ENCODE data around the gene ERGIC3. TPM values are rescaled to one million over a fixed set of nuclear protein-coding genes. Genes with fewer than 3 reads are reported as not detected.

ERGIC3 gene
- polyA plus RNA-seq, 3 donors: 144 to 189 (median 163) TPM

DNA sequence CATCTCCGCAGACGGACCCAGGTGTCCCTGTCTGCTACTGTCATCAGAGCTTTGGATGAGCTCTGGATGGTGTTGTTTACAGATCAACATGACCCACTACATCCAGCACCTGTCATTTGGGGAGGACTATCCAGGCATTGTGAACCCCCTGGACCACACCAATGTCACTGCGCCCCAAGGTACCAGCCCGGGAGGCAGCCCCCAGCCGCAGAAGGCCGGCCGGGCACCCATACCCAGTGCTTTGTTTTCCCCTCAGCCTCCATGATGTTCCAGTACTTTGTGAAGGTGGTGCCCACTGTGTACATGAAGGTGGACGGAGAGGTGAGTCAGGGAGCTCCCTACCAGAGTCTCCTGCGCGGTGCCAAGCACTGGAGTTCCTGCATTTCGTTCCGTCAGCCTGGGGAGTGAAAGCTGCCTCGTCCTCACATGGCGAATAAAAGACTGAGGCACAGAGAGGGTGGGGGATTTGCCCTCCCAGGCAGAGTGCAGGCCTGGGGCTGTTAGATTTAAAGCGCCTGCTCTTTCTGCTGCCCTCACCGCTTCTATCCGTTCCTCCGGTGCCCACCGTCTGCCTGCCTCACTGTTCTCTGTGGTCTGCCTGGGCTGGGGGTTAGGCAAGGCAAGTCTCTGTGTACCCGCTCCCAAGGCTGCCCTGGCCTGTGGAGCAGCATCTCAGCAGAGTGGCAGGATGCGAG lies 14.2 kb downstream of the ERGIC3 start:
- WGBS, 3 donors: 95 to 96% (median 95%) methylated on average over 21 of the region's 21 CpGs
- no peak overlapping the region for H3K27ac ChIP-seq (ENCODE audit: low read depth, low read length)

DNA sequence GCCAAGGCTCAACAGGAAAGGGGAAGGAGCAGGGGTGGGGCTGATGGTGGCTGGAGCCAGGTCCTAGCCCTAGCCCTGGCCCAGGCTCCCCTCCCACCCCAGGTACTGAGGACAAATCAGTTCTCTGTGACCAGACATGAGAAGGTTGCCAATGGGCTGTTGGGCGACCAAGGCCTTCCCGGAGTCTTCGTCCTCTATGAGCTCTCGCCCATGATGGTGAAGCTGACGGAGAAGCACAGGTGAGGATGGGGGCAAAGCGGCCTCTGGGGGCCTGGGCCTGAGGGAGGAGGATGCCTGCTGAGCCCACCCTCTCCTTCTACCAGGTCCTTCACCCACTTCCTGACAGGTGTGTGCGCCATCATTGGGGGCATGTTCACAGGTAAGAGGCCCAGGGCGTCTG lies 15.0 kb downstream of the ERGIC3 start:
- WGBS, 3 donors: 94 to 98% (median 97%) methylated on average over 7 to 8 of the region's 8 CpGs
- H3K27ac ChIP-seq (ENCODE audit: low read depth, low read length): no peak overlapping the region

DNA sequence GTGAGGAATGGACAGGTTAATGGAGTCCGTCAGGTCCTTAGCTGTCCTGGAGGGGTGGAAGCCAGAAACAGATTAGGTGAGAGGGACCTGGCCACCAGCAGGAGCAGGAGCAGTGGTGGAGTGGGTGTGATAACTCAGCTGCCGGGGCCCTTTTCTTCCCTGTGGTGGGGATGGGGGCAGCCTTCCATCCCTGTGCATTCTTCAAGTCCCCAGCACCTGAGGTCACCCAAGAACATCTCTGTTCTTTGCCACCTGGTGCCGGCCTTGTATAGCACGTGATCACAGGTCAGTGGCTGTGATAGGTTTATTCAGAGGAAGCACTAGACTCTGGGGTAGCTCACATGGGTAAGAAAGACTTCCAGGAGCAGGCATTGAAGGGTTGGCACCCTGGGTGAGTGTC lies 16.6 kb downstream of the ERGIC3 start:
- WGBS, 3 donors: 87 to 94% (median 93%) methylated on average over 4 of the region's 4 CpGs
- H3K27ac ChIP-seq (ENCODE audit: low read depth, low read length): no peak overlapping the region

DNA sequence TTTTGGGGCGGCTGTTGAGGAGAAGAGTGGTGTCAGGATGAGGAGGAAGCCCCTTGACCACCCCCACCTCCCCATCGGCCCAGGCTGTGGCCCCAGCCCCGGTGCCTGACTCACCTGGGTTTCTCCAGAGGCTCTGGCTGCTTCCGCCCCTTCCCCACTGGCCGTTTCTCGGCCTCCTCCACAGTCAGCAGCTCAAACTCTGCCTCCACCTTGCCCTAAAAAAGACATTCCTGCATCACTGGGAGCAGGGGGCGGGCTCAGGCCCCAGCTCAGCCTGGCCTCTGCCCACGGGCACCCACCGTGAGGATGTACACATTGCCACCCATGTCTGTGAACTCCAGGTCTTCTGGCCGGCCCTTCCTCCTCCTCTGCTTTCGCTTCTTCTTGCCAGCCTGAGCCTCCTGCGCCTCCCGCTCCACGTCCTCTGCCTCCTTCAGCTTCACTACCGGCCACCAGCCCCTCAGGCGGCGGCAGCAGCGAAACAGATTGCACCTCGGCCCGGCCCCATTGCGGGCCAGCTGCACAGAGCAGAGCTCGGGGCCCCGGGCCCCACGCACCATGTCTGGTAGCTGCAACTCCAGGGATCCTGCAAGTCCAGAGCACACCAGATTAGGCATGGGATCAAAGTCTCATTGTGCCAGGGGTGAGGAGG lies 17.3 kb downstream of the ERGIC3 start:
- no peak overlapping the region for H3K27ac ChIP-seq (ENCODE audit: low read depth, low read length)
- 91 to 94% (median 92%) methylated on average over 23 to 24 of the region's 24 CpGs for WGBS, 3 donors

DNA sequence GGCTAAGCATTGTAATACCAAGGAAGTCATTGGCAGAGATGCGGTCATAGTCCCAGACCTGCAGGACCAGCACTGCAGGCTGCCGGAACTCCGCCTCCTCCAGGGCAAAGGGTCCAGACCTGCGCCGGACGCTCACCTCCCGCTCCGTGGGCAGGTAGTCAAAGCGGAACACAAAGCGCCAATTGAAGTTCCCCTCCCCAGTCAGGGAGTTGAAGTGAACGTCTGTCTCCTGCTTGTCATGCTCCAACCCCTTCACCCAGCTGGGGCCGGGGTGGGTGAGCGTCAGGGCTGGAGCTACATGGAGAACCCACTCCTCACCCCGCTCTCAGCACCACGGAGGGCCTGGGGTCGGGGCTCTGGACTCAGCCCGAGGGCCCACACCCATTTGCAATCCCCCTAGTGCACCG lies 18.2 kb downstream of the ERGIC3 start:
- 75 to 78% (median 75%) methylated on average over 18 of the region's 18 CpGs for WGBS, 3 donors
- no peak overlapping the region for H3K27ac ChIP-seq (ENCODE audit: low read depth, low read length)

DNA sequence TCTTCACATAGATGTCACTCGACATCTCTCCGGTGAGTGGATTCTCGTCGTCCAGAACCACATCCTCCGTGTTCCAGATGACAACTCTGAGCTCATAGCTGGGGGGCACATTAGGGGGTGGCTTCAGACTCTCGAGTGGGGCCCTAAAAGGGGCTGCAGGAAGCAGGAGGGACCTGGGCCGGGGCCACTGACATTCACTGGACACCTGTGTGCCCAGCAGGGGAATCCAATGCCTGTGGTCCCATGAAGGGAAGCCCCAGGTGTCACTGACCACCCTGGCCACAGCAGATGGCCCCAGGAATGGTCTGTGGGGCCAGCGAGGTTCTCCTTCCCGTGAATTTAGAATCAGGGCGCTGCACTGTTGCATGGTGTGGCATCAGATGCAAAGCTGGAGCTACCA lies 18.7 kb downstream of the ERGIC3 start:
- no peak overlapping the region for H3K27ac ChIP-seq (ENCODE audit: low read depth, low read length)
- 72 to 75% (median 75%) methylated on average over 10 of the region's 10 CpGs for WGBS, 3 donors

DNA sequence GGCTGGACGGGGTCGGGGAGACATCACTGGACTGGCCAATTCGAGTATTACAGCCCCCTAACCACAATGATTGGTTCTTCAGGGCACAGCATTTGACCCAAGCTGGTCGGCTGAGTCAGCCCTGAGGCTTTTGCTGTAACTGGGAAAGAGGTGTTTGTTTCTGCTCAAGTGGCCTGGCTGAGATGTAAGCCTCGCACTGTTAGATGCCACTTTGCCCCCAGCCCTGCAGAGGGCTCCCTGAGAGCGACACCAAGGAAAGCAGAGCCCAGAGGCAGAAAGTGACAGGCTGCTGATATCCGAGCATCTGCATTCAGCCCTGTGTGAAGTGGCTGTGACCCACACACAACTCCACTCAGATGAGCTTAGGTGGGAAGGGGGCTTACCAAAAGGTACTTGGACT lies 19.4 kb downstream of the ERGIC3 start:
- H3K27ac ChIP-seq (ENCODE audit: low read depth, low read length): no peak overlapping the region
- WGBS, 3 donors: 22 to 36% (median 22%) methylated on average over 7 of the region's 7 CpGs

DNA sequence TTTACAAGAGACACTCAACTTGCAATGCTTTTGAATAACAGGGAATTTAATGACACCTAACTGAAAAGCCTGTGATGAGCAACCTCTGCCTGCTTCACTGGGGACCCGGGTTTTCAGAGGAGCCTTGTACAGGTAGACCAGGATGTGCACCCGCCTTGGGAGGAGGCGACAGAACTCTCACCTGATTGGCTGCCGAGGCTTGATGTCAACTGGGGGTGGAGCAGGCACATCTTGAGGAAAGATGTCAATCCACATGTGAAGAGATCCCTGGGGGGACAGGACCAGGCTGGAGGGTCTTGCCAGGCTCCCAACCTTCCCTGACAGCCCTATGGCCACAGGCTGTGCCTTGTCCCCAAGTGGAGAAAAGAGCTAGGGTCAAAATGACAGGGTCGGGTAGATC lies 19.8 kb downstream of the ERGIC3 start:
- WGBS, 3 donors: 54 to 66% (median 63%) methylated on average over 5 of the region's 5 CpGs
- no peak overlapping the region for H3K27ac ChIP-seq (ENCODE audit: low read depth, low read length)

DNA sequence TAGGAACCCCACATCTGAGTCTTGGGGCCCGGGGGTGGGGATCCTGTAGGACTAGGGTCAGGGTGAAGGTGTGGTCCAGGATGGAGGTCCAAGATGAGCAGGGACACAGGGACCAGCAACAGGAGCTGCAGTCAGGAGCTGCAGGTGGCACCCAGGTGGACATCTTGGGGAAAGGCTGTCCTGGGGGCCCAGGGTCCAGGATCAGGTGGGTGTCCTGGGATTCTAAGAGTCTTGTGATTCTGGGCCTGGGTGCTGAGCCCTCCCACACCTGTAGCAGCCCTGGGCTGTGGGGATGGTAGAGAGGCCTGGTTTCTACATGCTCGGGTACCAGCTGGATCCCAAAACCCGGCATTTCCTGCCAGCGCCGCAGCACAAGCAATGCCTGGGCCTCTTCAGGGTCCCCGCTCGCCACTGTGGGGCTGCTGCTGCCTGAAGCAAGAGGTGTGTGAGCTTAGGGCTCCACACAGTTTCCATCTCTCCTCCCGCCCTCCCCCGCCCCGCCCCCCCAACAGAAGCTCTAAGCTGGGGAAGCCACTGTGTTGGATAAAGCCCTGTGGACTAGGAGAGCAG lies 20.7 kb downstream of the ERGIC3 start:
- WGBS, 3 donors: 78 to 93% (median 89%) methylated on average over 7 to 10 of the region's 10 CpGs

DNA sequence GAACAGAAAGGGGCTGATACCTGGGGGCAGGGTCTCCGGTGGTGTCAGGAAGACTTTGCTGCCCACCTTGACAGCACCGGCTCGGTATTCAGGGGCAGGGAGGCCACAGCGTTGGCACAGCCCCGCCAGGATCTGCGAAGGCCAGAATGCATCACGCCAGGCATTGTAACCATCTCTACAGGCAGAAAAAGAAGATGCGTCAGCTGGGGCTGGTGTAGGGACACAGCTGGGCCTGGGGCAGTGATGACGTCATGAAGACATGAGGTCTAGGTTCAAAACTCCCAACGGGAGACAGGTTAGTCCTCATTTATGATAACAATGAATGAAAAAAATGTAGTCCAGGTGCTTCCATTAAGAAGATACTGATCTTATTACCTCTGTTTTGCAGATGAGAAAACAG lies 22.0 kb downstream of the ERGIC3 start:
- no peak overlapping the region for H3K27ac ChIP-seq (ENCODE audit: low read depth, low read length)
- WGBS, 3 donors: 89 to 90% (median 90%) methylated on average over 10 of the region's 10 CpGs

More for the DNA sequence above, 20.7 kb downstream of the ERGIC3 start:
- H3K27ac ChIP-seq (ENCODE audit: low read depth, low read length): no peak overlapping the region

DNA sequence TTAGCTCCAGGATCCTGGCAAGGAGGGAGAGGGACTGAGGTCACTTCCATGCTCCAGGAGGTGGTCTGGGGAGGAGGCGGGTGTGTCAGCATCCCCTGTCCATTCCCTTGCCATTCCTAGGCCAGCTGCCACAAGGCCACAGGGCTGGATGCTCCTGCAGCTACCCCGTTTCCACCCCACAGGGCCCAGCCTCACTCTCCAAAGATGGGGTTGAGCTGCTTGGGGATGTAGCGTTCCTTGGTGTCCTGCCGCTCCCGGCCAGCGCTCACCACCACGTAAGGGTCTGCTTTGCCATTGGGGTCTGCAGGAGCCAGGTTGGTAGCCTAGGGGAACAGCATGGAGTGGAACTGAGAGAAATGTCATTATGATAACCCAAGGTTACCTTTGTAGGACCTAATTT lies 23.0 kb downstream of the ERGIC3 start:
- 94 to 96% (median 95%) methylated on average over 7 of the region's 7 CpGs for WGBS, 3 donors
- H3K27ac ChIP-seq (ENCODE audit: low read depth, low read length): no peak overlapping the region

DNA sequence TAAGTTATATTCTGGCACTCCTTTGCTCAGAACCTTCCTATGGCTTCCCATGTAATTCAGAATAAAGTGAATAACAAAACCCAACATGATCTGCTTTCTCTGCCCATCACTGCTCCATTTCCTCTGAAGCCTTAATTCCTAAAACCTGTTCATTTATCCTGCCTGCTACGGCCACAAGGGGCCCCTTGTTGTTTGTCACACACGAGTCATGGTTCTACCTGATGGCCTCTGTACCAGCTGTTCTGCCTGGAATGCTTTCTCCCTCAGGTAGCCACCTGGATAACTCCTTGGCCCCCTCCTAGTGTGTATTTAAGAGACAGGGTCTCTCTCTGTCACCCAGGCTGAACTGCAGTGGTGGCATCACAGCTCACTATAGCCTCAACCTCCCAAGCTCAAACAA lies 26.8 kb downstream of the ERGIC3 start:
- no peak overlapping the region for H3K27ac ChIP-seq (ENCODE audit: low read depth, low read length)
- 5 to 24% (median 9%) methylated on average over 2 of the region's 2 CpGs for WGBS, 3 donors

DNA sequence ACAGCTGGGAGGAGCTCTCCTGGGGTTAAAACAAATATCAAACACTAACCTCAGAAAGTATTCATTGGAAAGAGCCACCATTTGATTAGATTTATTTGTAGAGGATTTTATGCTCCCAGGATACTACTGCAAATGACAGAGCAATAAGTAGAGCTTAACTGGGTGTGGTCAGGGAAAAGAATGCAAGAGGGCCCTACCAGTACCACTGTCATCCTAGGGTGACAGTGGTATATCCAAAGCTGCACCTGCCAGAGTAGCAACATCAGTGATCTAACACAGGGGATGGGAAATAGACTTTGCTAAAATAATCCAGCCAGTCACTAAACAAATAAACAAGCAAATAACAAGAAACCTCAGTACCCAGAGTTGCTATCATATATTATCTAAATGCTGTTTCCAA lies 29.7 kb downstream of the ERGIC3 start:
- no peak overlapping the region for H3K27ac ChIP-seq (ENCODE audit: low read depth, low read length)

DNA sequence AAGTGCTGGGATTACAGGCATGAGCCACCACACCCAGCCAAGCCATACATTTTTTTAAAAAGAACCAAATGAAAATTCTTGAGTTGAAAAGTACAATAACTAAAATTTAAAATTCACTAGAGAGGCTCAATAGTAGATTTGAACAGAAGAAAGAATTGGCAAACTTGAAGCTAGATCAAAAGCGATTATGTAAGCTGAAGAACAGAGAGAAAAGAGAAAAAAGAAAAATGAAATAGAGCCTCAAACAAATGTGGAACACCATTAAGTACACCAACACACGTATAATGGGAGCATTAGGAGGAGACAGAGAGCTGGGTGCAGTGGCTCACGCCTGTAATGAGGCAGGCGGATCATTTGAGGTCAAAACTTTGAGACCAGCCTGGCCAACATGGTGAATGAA lies 31.0 kb downstream of the ERGIC3 start:
- H3K27ac ChIP-seq (ENCODE audit: low read depth, low read length): no peak overlapping the region
- WGBS, 3 donors: 87 to 98% (median 96%) methylated on average over 4 of the region's 4 CpGs

DNA sequence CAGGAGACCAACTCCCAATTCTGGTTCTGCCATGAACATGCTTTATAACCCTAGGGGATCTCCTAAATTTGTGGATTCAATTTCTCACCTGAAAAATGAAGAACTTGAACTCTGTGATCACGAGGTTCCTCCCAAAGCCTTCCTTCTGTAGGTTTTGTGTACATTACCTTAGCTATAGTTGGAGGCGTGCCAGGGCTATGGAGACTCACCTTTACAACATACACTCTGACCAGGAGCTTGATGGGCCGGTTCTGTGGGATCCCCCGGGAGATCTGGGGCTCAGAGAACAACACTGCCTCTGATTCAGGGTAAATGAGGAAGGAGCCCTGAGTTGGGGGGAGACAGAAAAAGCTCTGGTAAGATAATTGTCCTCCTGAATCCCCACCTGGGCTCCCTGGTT lies 34.1 kb downstream of the ERGIC3 start:
- WGBS, 3 donors: 51 to 77% (median 76%) methylated on average over 4 of the region's 4 CpGs
- no peak overlapping the region for H3K27ac ChIP-seq (ENCODE audit: low read depth, low read length)

DNA sequence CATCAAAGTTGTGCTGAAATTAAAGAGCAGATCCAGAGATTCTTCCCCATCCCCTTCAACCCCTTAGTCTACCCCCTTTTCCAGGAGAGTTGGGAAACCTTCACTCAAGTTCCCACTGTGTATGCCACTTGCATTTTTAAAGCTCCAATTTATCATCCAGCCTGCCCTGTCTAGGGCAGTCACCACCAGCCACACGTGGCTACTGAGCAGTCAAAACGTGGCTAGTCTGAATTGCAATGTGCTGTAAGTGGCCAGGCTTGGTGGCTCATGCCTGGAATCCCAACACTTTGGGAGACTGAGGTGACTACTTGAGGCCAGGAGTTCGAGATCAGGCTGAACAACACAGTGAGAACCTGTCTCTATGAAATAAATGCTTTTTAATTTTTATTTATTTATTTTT lies 34.9 kb downstream of the ERGIC3 start:
- WGBS, 3 donors: 53 to 73% (median 66%) methylated on average over 3 of the region's 3 CpGs
- no peak overlapping the region for H3K27ac ChIP-seq (ENCODE audit: low read depth, low read length)

DNA sequence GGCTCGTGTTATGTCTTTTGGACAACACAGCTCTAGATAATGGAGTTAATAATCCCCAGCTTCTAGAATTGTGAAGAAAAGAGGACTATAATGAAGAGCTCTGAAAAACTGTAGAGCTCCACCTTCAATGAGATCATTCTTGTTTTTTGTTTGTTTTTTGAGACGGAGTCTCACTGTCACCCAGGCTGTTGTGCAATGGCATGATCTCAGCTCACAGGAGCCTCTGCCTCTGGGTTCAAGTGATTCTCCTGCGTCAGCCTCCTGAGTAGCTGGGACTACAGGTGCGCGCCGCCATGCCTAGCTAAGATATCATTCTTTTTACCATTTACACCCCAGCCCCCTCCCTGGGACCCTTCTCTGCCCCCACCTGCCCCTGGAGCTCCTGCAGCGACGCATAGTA lies 36.6 kb downstream of the ERGIC3 start:
- H3K27ac ChIP-seq (ENCODE audit: low read depth, low read length): no peak overlapping the region
- WGBS, 3 donors: 90 to 91% (median 90%) methylated on average over 8 of the region's 8 CpGs

DNA sequence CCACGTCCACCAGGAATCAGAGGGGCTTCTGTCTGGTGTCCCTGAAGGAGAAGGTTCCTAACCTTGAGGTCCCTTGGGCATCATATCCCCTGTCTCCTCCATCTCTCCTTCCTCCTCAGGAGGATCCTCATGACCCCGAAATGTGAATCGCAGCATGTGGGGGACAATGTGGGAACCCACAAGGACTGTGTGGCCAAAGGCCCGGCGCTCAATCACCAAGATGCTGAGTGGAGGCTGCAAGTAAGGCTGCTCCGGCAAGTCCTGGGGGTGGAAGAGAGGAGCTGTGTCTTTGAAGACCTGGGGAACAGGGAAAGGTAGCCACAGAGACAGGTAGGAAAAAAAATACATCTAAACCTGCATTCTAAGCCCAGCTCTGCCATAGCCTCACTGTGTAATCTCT lies 37.3 kb downstream of the ERGIC3 start:
- 93 to 96% (median 96%) methylated on average over 6 of the region's 6 CpGs for WGBS, 3 donors

DNA sequence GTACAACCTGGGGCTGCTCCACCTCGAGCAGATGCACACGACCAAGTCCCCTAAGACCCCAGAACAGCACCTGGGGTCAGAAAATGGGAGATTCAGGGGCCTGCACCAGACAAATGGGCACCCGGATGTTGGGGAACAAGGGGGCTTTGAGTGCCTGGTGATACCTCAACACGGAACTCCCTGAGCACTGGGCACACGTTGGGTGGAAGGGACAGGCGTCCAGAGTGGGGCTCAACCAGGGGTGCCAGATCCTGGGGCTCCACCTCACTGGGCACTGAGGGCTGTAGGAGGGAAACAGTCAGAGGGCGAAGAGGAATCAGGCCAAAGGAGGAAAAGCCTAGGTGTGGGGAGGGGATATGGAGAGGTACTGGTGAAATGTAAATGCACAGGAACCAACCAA lies 40.3 kb downstream of the ERGIC3 start:
- WGBS, 3 donors: 83 to 93% (median 90%) methylated on average over 7 of the region's 7 CpGs
- no peak overlapping the region for H3K27ac ChIP-seq (ENCODE audit: low read depth, low read length)

More for the DNA sequence above, 37.3 kb downstream of the ERGIC3 start:
- H3K27ac ChIP-seq (ENCODE audit: low read depth, low read length): no peak overlapping the region
